Right lobe of liver (tissue), 6 donors: ENCODE results near the gene CAND2. TPM values are rescaled to one million over a fixed set of nuclear protein-coding genes. Genes with fewer than 3 reads are reported as not detected.

Source experiments
- ATAC-seq, 4 donors: fragments of 200-7000 bp; cut with Tn5 transposase; one replicate each; pipeline ENCODE4 v1.9.1; 2020; ENCODE audit warnings: mild to moderate bottlenecking in 4 of 4, moderate library complexity in 4 of 4
- DNase-seq, 3 donors: peaks; one replicate each; pipeline ENCODE4 v3.0.0-alpha.2; 2020
- H3K27ac ChIP-seq, 3 donors: fragments of 200-600 bp; one replicate each; pipeline ENCODE4 v1.8.0; 2022
- H3K27me3 ChIP-seq, 2 donors: fragments of 200-600 bp; one replicate each; pipeline ENCODE4 v1.8.0; 2022
- H3K36me3 ChIP-seq, 4 donors: fragments of 200-600 bp; sonication (generic) in 1 of 4; one replicate each; pipeline versions ENCODE4 v1.5.1 to v1.8.0; 2017 to 2022; ENCODE audit warnings: control low read depth in 1 of 4
- H3K4me1 ChIP-seq, 4 donors: fragments of 200-600 bp; sonication (generic) in 1 of 4; one replicate each; pipeline versions ENCODE4 v1.5.1 to v1.8.0; 2017 to 2022; ENCODE audit warnings: control low read depth in 1 of 4
- H3K4me3 ChIP-seq, 3 donors: fragments of 200-600 bp; one replicate each; pipeline ENCODE4 v1.8.0; 2022
- H3K9me3 ChIP-seq, 4 donors: fragments of 200-600 bp; sonication (generic) in 1 of 4; one replicate each; pipeline versions ENCODE4 v1.5.1 to v1.8.0; 2017 to 2022; ENCODE audit warnings: control low read depth in 1 of 4
- CTCF ChIP-seq, 4 donors: fragments of 200-600 bp in 3 of 4; fragments of 450-650 bp in 1 of 4; IDR thresholded peaks; one replicate each; pipeline versions ENCODE4 v1.5.1 to v1.8.0; 2016 to 2022; ENCODE audit warnings: antibody characterized with exemption in 4 of 4, mild to moderate bottlenecking in 2 of 4
- POLR2A ChIP-seq: fragments of 450-650 bp; IDR thresholded peaks from one replicate; pipeline ENCODE4 v1.6.1; 2017; ENCODE audit warnings: antibody characterized with exemption, mild to moderate bottlenecking
- WGBS: methylation state at CpG from one replicate; pipeline ENCODE4 v1.1.6; 2018; ENCODE audit warnings: low coverage, low lambda C conversion rate; ENCODE audit not compliant: insufficient coverage; ENCODE audit errors: missing lambda C conversion rate; 5-methylcytosine and 5-hydroxymethylcytosine counted together
- intact Hi-C, 2 donors: fragments of 100-400 bp; cut with DNase I; formaldehyde crosslinking; loops; one replicate each; pipeline versions ENCODE4 v1.11.2 to v1.14.1; 2022
- total RNA-seq, 6 experiments: library from RNA; depleted of rRNA in 2 of 6; stranded (reverse); fragments of >200 nt in 2 of 6; fragmentation: NEBNext Ultra II Directional in 3 of 6; extraction: Animal tissue kit (Norgen Biotek cat#: 25700) in 3 of 6; gene quantifications; one replicate each; pipeline versions ENCODE4 v1.1.0 to v1.2.4, GENCODE V29; 2016 to 2023
- donor health status: DM: no; HTN: yes; CAD: no.
- donor health status: DM: no; HTN: no; CAD: no.
- donor health status: DM: no; HTN: no; CAD: no.
- donor health status: DM: no; HTN: yes; CAD: no.
- donor health status: DM: no; HTN: yes; CAD: no.

CAND2 gene
- total RNA-seq, 6 experiments from 2014 or later = 0.61 to 4.4 (median 0.77) TPM

GRCh38 chr3:12759097-12759679 is 37.3 kb upstream of the CAND2 start, which contains the start of gene TMEM40:
Gene TMEM40, minus strand, starts transcription at chr3:12759259. Its CDS starts 9,427 bp downstream, at chr3:12749832.
- intact Hi-C loops = no loop called here
- DNase-seq = no peak
- no peak for TF ChIP-seq CTCF (IDR thresholded peaks at IDR 0.05)

GRCh38 chr3:12759693-12760565 is 36.6 kb upstream of the CAND2 start:
- peak in 2 of 4 donors; percentile 8 to 10 for ATAC-seq
- Histone ChIP-seq H3K9me3 (no peaks in the 10 kb centered on the region), H3K27ac (no peak overlapping the region), H3K27me3 (no peaks in the 10 kb centered on the region), H3K4me3 (no peak overlapping the region), H3K4me1 (no peaks in the 10 kb centered on the region), H3K36me3 (no peaks in the 10 kb centered on the region)
- intact Hi-C loops = no loop called here
- no peak for DNase-seq
- TF ChIP-seq POLR2A (no peak), CTCF (IDR thresholded peaks at IDR 0.05) (no peak)
- WGBS = 80% methylated on average over 3 of the region's 8 CpGs

More at GRCh38 chr3:12759097-12759679, 37.3 kb upstream of the CAND2 start, which contains the start of gene TMEM40:
- H3K4me1 ChIP-seq = no peaks in the 10 kb centered on the region
- H3K27me3 ChIP-seq = no peaks in the 10 kb centered on the region
- H3K36me3 ChIP-seq = no peaks in the 10 kb centered on the region
- H3K27ac ChIP-seq = no peak within 1 kb of the TSS
- H3K9me3 ChIP-seq = no peaks in the 10 kb centered on the region
- H3K4me3 ChIP-seq = no peak within 1 kb of the TSS
- peak in 2 of 4 donors; percentile 21 to 30 for ATAC-seq
- no CpG with 5 or more reads among the region's 10 CpGs for WGBS

- no peaks in the 10 kb centered on the region for H3K4me1 ChIP-seq
- no peaks in the 10 kb centered on the region for H3K9me3 ChIP-seq
- no peak overlapping the region for H3K4me3 ChIP-seq
- intact Hi-C loops = no loop called here
- no peak for DNase-seq
- WGBS = 86% methylated on average over 6 of the region's 8 CpGs
- no peak overlapping the region for H3K27ac ChIP-seq
- ATAC-seq = no peak
- H3K36me3 ChIP-seq = no peaks in the 10 kb centered on the region
- no peak for TF ChIP-seq POLR2A
- no peak for TF ChIP-seq CTCF (IDR thresholded peaks at IDR 0.05)
- no peaks in the 10 kb centered on the region for H3K27me3 ChIP-seq
These were observed 32.2 kb upstream of the CAND2 start for GRCh38 chr3:12764171-12764776.

GRCh38 chr3:12766541-12766940 is 29.9 kb upstream of the CAND2 start:
- no peak for ATAC-seq
- DNase-seq = no peak
- intact Hi-C loops = no loop called here

More at GRCh38 chr3:12766541-12766940, 29.9 kb upstream of the CAND2 start:
- WGBS = 67% methylated on average over 6 of the region's 6 CpGs
- Histone ChIP-seq H3K36me3 (no peaks in the 10 kb centered on the region), H3K27me3 (no peaks in the 10 kb centered on the region), H3K9me3 (no peaks in the 10 kb centered on the region), H3K27ac (no peak overlapping the region), H3K4me3 (no peak overlapping the region), H3K4me1 (no peaks in the 10 kb centered on the region)
- TF ChIP-seq CTCF (IDR thresholded peaks at IDR 0.05) = no peak
- TF ChIP-seq POLR2A = no peak
